HG03439 (cell line): Measurements from ENCODE around the gene RSRC1.
"Not testable (repeated sequence)": the region's sequence is repeated elsewhere in the genome, so short reads cannot be mapped to it uniquely, and the experiment has no call there.

ENCODE experiments used
- ATAC-seq: cut with Tn5 transposase; IDR thresholded peaks from one replicate; pipeline ENCODE4 v1.9.1; 2021; ENCODE audit warnings: mild to moderate bottlenecking, moderate library complexity; ENCODE audit not compliant: unreplicated experiment

RSRC1 gene

GRCh38 chr3:158220575-158220974 is 110.7 kb downstream of the RSRC1 start:
- ATAC-seq = no peak

DNA sequence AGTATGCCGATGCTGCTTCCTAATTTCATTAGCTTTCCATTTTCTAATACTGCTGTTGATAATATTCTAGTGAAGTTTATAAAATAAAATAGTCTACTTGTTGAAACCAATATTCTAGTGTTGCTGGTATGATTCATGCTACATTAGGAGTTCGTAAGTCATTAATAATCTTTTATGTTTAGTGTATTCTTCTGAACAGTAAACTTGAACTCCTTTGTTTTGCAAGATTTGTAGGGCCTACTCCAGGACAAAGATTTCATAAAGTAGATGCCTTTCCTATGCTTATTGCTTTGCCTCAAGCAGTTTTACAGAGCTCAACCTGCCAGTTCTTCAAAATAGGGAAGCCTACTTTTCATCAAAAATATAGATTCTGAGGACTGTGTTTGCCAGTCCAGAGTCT is 111.5 kb downstream of the RSRC1 start:
- no peak for ATAC-seq

DNA sequence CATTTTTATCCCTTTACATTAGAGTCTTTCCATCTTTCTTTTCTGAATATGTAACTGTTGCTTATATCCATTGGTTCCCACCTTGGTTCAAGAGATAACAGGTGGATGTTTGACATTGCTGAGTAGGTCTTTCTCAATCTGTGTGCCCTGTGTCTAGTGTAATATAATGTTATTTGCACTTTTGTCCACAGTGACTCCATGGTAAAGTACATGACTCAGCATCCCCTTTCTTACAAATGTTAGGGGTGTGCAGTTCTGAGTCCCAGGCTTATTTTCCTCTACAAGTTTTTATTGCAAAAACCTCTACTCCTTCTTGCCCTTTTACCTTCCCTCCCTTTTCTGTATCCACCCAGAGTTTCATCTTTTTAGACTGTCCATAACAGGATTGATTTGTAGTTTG is 116.5 kb downstream of the RSRC1 start:
- ATAC-seq = no peak

DNA sequence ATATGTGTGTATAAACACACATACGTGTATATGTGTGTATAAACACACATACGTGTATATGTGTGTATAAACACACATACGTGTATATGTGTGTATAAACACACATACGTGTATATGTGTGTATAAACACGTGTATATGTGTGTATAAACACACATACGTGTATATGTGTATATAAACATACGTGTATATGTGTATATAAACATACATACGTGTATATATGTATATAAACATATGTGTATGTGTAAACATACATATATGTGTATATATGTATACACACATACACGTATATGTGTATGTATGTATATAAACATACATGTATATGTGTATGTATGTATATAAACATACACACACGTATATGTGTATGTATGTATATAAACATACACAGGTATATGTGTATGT is 119.1 kb downstream of the RSRC1 start:
- ATAC-seq = not testable (repeated sequence)

- no peak for ATAC-seq
These were observed 123.9 kb downstream of the RSRC1 start for GRCh38 chr3:158233791-158234190.

- no peak for ATAC-seq
These were observed 134.4 kb downstream of the RSRC1 start for GRCh38 chr3:158244274-158244673.

- no peak for ATAC-seq
These were observed 137.4 kb downstream of the RSRC1 start for GRCh38 chr3:158247288-158247687.

DNA sequence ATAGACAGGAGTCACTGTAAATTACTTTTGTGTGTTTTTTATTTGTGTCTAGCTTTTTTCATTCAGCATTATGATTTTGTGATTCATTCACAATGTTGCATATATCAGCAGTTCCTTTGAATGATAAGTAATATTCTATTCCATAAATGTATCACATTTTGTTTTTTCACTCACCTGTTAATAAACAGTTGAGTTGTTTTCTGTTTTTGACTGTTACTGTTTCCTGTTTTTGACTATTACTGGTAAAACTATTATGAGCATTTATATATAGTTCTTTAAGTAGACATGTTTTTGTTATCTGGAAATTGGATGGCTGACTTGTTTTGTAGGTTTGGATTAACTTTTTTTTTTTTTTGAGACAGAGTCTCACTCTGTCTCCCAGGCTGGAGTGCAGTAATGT is 138.4 kb downstream of the RSRC1 start:
- ATAC-seq = peak; percentile 55

GRCh38 chr3:158249183-158249582 is 139.3 kb downstream of the RSRC1 start:
- peak; percentile 41 for ATAC-seq

DNA sequence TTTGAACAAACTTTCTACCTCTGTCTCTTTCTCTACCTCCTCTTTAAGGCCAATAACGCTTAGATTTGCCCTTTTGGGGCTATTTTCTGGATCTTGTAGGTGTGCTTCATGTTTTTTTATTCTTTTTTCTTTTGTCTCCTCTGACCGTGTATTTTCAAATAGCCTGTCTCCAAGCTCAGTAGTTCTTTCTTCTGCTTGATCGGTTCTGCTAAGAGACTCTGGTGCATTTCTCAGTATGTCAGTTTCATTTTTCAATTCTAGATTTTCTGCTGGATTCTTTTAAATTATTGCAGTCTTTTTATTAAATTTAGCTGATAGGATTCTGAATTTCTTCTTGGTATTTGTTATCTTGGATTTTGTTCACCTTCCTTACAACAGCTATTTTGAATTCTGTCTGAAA is 148.7 kb downstream of the RSRC1 start:
- no peak for ATAC-seq

GRCh38 chr3:158260392-158260791 is 150.5 kb downstream of the RSRC1 start:
- ATAC-seq = no peak

GRCh38 chr3:158261371-158261991 is 151.6 kb downstream of the RSRC1 start:
- ATAC-seq = no peak

DNA sequence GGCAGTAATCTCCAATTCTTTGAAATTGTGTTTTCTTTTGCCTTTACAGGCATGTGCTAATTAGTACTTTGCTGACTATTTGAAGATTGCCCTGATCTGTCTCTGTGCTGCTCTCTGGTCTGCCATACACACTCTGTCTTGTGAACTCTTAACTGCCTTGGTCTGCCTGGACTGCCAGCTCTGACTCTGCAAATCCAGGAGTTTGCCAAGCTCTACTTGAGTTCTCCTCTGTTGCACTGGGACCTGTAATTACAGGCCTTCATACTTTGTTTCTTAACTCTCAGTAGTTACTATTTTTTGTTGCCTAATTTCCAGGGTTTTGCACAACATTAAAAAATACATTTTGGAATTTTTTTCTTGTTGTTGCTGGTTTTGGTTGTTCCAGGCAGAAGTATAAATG is 155.0 kb downstream of the RSRC1 start:
- ATAC-seq = no peak

GRCh38 chr3:158267015-158267414 is 157.1 kb downstream of the RSRC1 start:
- ATAC-seq = no peak

GRCh38 chr3:158269942-158270341 is 160.1 kb downstream of the RSRC1 start:
- no peak for ATAC-seq

- no peak for ATAC-seq
These were observed 162.2 kb downstream of the RSRC1 start for GRCh38 chr3:158272081-158272480.

- ATAC-seq = no peak
These were observed 163.8 kb downstream of the RSRC1 start for GRCh38 chr3:158273656-158274055.

DNA sequence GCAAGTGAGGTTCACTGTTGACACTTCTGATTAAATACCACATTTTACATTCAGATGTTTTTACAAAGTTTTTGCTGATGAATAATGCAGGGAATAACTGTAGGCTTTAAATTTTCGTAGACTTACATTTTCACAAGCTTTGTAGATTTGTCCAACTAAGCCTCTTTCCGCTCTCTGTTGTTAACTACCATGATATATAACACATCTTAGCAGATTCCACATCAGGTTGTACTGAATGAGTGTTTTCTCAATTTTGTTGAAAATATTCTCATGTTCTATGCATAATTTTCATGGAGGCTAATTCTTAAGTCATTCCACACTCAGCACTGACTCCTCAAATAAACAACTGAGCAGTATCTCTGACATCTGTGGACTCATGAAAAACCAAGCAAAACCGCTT is 168.3 kb downstream of the RSRC1 start:
- no peak for ATAC-seq

- ATAC-seq = no peak
These were observed 169.7 kb downstream of the RSRC1 start for GRCh38 chr3:158279609-158280008.

DNA sequence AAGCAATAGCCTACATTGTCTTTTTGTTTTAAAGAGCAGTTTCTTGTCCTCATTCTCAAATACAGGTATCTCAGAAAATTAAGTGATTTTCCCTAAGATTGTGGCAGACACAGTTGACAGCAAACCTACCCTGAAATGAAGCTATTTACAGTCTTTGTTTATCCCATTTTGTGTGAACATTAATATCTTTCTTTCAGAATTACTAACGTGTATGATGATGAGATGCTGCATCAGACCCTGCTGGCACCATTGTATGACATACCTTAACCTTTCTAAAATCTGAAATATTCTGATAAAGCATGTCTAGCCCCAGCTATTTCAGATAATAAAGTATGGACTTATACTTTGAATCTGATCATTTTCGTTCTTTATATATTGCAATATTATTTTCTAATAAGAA is 185.9 kb downstream of the RSRC1 start:
- ATAC-seq = no peak

DNA sequence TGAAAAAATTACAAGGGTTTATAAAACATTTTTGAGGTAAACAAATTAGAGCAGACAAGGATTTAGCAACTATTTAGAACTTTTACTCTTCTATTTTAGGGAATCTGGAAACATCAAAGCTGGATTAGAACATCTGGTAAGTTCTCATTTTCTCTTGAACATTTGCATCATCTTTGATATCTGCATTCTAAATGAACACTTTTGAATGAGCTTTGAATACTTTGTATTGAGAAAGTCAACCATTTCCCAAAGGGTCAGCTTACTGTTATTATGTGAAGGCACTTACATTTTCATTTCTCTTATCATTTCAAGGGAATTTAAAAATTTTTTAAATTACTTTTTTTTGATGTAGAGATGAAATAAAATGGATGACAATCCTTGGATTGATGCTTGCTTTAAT is 188.1 kb downstream of the RSRC1 start:
- ATAC-seq = no peak

DNA sequence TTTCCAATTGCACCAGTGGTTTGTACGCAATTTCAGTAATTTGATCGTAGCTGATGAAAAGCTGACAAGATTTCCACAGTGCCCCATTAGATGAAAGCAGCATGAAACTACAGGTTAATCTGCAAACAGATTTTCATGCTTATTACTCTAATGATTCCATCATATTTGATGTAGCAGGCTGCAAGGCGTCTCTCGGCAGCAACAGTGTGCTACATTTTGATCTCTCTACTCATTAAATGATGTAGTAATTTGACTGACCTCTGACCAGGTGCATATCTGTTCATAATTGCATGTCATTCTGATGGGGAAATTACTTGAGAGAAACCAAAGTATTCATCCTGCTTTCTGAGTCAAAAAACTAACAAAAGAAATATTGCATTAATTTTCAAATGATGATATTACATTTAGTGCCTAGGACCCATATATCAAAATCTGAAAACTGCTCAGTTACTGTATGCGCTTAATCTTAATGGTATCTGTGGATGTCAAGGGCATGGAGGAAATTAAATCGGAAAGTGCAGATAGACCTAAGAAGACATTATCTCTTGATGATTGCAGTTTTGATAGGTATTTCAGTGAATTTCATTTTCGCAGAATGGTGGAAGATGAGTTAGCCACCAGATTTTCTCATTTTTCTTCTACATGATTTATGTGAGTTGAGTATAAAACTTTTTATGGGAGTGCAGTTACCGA is 198.5 kb downstream of the RSRC1 start:
- no peak for ATAC-seq
